NCI-H1048 (cell line): ENCODE results near the gene FGD3.

Source experiments
- DNase-seq: peaks from one replicate; lab custom pipeline; 2025; lab: John Stamatoyannopoulos, UW

The FGD3 gene

DNA sequence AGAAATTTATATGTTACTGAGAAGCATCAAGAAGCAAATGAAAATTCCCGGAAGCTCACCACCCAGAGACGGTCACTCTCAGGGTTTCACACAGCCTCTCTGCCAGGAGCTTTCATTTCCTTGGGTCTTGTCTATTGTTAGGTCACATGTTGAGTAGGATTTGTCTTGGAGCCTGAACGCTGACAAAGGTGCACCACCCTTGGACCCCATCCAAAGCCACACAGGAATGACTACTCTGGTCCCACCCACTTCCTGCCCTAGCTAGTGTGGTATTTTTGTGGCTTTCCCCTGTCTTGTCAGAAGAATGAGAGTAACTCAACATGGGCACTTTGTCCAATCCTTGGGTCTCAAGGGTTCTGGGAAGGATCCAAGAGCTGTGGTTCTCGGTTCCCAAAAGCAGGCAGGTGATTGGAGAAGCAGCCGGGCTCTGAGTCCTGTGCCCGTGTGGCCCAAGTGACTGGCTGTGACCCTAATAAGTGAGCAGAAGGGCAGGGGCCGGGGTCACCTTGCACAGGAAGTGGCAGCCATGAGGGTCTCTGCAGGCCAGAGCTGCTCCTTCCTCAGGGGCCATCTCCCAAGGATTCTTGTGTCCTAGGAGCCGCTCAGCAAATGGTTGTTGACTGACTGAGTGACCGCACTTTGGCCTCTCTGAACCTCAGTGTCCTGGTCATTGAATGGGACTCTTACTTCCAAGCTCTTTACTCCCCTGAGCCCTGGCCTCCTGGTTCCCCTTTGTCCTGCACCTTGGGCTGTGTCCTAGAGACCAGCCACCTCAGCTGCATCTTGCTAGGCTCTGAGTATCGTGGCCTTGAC lies 6.9 kb downstream of the FGD3 start:
- no peak for DNase-seq

DNA sequence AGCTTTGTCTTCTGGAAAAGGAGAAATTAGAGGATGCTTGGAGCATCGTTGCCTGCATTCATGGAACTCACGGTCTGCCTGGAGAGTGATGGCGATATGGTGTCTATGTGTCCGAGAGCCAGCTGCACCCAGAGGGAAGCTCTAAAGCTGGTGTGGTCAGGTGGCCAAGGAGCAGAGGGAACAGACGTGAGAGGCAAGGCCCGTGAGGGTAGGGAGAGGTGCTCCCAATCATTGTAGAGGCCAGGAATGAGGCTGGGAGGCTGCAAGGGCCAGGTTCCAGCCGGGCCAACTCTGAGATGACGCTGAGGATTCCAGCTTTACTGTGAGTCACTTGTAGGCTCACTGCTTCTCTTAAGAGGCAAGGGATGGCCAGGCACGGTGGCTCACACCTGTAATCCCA lies 7.6 kb downstream of the FGD3 start:
- DNase-seq: no peak

DNA sequence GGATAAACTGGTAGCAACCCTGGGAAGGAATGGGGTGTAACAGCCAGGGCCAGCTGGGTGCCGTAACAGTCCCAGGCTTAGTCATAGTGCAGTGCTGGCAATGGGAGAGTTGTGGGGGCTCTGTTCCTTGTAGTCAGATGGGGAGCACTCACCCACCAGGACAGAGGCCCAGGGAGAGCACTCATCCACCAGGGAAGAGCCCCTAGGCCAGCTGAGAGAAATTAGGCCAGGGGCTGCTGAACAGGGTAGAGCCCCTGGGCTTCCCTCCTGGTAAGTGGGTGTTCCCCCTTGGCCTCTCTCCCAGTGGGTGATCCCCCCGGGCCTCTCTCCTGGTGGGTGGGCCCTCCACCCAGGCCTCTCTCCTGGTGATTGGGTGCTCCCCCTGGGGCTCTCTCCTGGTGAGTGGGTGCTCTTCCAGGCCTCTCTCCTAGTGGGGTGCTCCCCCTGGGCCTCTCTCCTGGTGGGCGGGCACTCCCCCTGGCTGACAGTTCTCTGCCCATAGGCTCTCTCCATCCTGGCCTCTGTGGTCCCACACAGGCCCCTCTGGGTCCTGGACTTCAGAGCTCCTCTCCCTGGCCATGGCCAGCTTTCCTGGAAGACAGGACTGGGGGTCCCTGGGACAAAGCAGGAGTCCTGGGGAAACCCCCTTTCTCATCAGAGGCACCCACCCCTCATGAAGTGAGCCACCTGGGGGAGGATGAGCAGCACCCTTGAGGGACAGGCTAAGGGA lies 13.4 kb downstream of the FGD3 start:
- no peak for DNase-seq

GRCh38 chr9:92961627-92962302 lies 14.4 kb downstream of the FGD3 start:
- no peak for DNase-seq

GRCh38 chr9:92962303-92962649 lies 15.0 kb downstream of the FGD3 start:
- no peak for DNase-seq

GRCh38 chr9:92962846-92963245 lies 15.5 kb downstream of the FGD3 start:
- DNase-seq: no peak

- no peak for DNase-seq
These were observed 16.7 kb downstream of the FGD3 start for GRCh38 chr9:92963831-92964606.

DNA sequence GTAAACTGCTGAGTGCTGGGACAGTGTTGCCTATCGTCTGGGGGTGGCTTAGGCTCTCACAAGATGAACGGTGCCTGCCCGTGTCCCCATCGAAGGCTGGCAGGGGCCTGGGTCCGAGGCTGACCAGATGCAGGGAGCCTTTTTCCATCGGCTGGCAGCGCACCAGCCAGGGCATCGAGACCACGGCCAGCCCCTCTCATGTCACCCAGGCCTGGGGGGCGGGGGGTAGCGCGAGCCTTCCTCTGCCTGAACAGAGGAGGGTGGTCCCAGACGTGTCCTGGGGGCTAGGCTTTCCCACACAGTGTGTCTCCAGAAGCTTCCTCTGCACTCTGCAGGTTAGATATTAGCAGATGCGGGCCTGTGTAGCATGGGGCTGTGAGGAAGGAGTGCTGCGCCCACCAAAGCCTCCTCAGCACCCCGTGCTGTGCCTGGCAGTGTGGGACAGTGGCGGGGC lies 17.3 kb downstream of the FGD3 start:
- no peak for DNase-seq

DNA sequence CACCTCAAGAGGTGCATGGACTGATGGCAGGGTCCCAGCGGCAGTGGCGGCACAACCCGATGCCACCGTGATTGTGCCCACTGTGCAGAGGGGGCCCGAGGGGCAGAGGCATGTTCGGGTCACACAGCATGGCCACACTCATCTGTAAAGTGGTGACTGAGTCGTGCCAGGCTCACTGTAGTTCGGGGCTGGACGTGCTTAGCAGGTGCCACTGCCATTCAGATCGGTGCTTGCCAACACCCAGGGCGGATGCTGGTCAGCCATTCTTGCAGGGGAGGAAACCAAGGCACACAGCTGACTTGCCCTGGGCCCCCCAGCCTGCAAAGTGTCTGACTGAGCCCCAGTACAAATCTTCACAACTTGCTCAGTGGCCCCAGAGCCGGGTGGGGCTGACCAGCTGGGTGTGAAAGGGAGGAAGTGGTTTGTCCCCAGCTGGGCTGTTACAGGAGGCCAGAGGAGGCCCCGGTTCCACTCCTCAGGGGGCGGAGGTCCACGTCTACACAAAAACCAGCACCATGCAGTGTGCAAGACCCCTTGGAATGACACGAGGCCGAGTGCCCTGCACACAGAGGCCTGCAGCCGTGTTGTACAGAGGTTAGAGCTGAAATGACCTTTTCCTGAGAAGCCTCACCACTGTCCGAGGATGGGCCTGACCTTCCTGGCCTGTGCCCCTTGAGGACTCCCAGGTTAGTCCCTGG lies 17.9 kb downstream of the FGD3 start:
- DNase-seq: no peak

- DNase-seq: no peak
These were observed 18.6 kb downstream of the FGD3 start for GRCh38 chr9:92965759-92966517.

- DNase-seq: no peak
These were observed 19.1 kb downstream of the FGD3 start for GRCh38 chr9:92966518-92966800.

DNA sequence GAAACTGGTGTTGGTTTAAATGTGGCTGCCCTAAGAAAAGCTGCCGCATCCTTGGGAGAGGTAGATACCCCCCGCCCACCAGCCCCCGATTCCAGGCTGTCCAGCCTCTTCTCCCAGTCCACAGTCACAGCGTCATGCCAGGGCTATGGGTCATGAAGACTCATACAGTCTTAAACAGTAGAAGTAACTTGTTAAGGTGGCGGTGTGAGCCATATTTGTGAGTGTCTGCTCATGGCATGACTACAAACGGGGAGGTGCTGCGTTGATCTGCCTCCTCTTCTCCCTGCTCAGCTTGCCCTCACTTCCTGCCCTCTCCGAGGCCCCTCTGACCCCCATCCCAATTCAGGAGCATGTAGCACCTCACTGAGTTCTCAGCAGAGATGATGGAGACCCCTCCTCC lies 20.8 kb downstream of the FGD3 start:
- DNase-seq: no peak

DNA sequence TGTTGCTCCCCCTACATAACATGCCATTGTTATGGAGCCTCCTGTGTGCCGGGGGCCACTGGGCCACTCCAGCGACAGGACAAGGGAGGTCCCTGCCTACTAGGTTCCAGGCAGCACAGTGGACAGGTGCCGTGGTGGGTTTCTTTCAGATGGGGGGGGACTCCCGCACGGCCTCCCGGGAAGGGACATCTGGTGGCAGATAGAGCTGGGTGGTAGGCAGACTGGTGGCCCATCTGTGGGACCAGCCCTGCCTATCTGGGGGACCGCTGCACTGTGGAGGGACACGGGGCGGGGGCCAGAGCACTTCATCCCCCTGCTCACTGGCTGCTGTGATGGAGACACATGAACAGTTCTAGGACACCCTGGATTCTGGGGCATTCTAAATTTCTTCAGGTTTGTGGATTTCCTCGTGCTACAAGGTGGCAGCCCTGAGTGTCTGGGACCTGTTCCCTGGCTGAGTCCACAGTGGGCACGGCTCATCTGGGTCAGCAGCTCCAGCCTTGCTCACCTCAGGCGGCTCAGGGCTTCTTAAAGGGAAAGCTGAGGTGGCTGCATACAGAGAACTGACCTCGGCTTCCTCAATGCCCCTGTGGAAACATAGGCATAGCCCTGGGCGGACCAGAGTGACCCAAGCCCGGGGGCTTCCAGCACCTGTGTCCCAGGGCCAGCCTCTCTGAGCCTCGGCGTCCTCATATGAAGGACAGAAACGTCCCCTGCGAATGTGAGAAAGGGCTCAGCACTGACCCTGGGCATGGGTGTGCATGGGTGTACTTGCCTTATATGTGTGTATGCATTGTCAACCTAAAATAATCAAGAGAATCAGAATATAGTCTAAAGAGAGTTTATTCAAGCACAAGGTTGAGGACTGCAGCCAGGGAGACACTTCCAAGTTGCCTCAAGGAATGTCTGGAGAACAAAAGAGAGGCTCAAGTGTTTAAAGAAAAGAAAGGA lies 22.5 kb downstream of the FGD3 start:
- no peak for DNase-seq

- no peak for DNase-seq
These were observed 23.2 kb downstream of the FGD3 start for GRCh38 chr9:92970467-92970923.

DNA sequence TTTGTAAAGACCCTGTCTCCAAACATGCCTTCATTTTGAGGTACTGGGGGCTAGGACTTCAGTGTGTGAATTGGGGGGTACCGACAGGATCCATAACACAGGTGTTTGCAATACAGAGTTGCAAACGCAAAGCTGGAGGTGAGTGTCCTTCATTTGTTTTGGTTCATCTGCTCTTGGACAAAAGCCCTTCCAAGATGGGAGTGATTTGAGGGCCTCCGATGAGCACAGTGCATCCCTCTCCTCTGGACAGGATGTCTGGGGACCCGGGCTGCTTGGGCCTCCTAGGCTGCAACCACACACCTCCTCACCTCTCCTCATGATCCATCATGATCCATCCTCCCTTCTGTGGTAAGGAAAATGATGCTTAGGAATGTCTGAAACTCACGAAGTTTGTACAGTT lies 23.8 kb downstream of the FGD3 start:
- DNase-seq: no peak

- no peak for DNase-seq
These were observed 24.5 kb downstream of the FGD3 start for GRCh38 chr9:92971776-92972175.

- DNase-seq: no peak
These were observed 26.4 kb downstream of the FGD3 start for GRCh38 chr9:92973700-92974099.

DNA sequence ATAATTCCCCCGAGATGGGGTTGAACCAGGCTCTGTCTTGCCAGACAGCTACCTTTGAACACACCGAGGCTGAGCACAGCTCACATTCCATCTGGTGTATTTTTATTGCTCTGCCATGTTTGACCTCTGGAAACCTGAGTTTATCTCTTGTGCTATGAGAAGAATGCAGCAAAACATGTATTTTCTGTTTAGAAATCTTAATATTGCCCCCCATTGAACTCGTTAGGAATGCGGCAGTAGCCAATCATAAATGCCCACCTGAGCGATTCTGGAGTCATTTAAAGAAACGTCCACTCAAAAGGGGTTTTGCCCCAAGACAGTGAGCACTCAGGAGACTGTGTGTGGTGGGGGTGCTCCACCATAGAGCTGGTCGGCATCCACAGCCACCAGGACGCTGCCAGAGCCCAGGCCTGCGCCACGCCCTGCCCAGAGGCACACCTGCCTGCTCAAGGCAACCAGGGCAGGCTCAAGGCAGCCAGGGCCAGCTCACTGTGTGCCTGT lies 26.9 kb downstream of the FGD3 start:
- no peak for DNase-seq
